HG02970 (cell line): ENCODE data around the gene TSPO2.

Experiments
- ATAC-seq: cut with Tn5 transposase; IDR thresholded peaks from one replicate; pipeline ENCODE4 v1.9.1; 2021; ENCODE audit warnings: mild to moderate bottlenecking, moderate library complexity, moderate number of reproducible peaks; ENCODE audit not compliant: unreplicated experiment, low FRiP score

Gene TSPO2

GRCh38 chr6:41047745-41048732 lies 5.8 kb downstream of the TSPO2 start:
- no peak for ATAC-seq

- no peak for ATAC-seq
Measured at GRCh38 chr6:41049521-41049920, 7.3 kb downstream of the TSPO2 start.

GRCh38 chr6:41049955-41050354 lies 7.7 kb downstream of the TSPO2 start:
- no peak for ATAC-seq

- no peak for ATAC-seq
Measured at GRCh38 chr6:41050536-41050935, 8.3 kb downstream of the TSPO2 start.

GRCh38 chr6:41051873-41052272 lies 9.6 kb downstream of the TSPO2 start:
- ATAC-seq = no peak

GRCh38 chr6:41053041-41053440 lies 10.8 kb downstream of the TSPO2 start, which contains the start of gene APOBEC2:
TSS of gene APOBEC2 (plus strand) at chr6:41053202. CDS start at chr6:41053348, 146 bp downstream.
- ATAC-seq = no peak

- no peak for ATAC-seq
Measured at GRCh38 chr6:41054511-41054910, 12.2 kb downstream of the TSPO2 start.

GRCh38 chr6:41055149-41055548 lies 12.9 kb downstream of the TSPO2 start:
- ATAC-seq = no peak

GRCh38 chr6:41056768-41057490 lies 14.7 kb downstream of the TSPO2 start:
- no peak for ATAC-seq

GRCh38 chr6:41058783-41059181 lies 16.5 kb downstream of the TSPO2 start:
- no peak for ATAC-seq

- no peak for ATAC-seq
Measured at GRCh38 chr6:41059556-41059955, 17.3 kb downstream of the TSPO2 start.

GRCh38 chr6:41061196-41061726 lies 19.0 kb downstream of the TSPO2 start:
- ATAC-seq = no peak

GRCh38 chr6:41062056-41062455 lies 19.8 kb downstream of the TSPO2 start:
- ATAC-seq = no peak

GRCh38 chr6:41063884-41064285 lies 21.6 kb downstream of the TSPO2 start:
- ATAC-seq = no peak

- ATAC-seq = no peak
Measured at GRCh38 chr6:41064841-41065240, 22.6 kb downstream of the TSPO2 start.

- no peak for ATAC-seq
Measured at GRCh38 chr6:41065550-41066026, 23.3 kb downstream of the TSPO2 start.

- ATAC-seq = no peak
Measured at GRCh38 chr6:41066867-41067304, 24.6 kb downstream of the TSPO2 start.

- peak; percentile 7 for ATAC-seq
Measured at GRCh38 chr6:41071501-41071922, 29.2 kb downstream of the TSPO2 start.

- peak; percentile 59 for ATAC-seq
Measured at GRCh38 chr6:41071923-41072835, 29.9 kb downstream of the TSPO2 start, which contains the start of gene OARD1. TSS of gene OARD1 (minus strand) at chr6:41072356. CDS start at chr6:41071634, 722 bp downstream.

- peak; percentile 71 for ATAC-seq
Measured at GRCh38 chr6:41072836-41073202, 30.6 kb downstream of the TSPO2 start, which contains the start of gene NFYA. TSS of gene NFYA (plus strand) at chr6:41072974. CDS start at chr6:41079090, 6,116 bp downstream.
